ENCODE measurements around the gene DLGAP1.
"Not testable (repeated sequence)": the region's sequence is repeated elsewhere in the genome, so short reads cannot be mapped to it uniquely, and the experiment has no call there.

Gene DLGAP1

GRCh38 chr18:4399929-4400328 lies 55.2 kb downstream of the DLGAP1 start:
- DNase-seq: no peak
- intact Hi-C loops (cut with DNase I): no loop called here

- no peak for DNase-seq
- intact Hi-C loops (cut with DNase I): no loop called here
Observed at GRCh38 chr18:4394700-4395099, 60.4 kb downstream of the DLGAP1 start.

GRCh38 chr18:4391859-4392258 lies 63.2 kb downstream of the DLGAP1 start:
- intact Hi-C loops (cut with DNase I): no loop called here
- no peak for DNase-seq

GRCh38 chr18:4385876-4386275 lies 69.2 kb downstream of the DLGAP1 start:
- no peak for DNase-seq
- intact Hi-C loops (cut with DNase I): no loop called here

- intact Hi-C loops (cut with DNase I): no loop called here
- DNase-seq: no peak
Observed at GRCh38 chr18:4384932-4385331, 70.2 kb downstream of the DLGAP1 start.

GRCh38 chr18:4374564-4374963 lies 80.5 kb downstream of the DLGAP1 start:
- DNase-seq: no peak
- intact Hi-C loops (cut with DNase I): no loop called here

- intact Hi-C loops (cut with DNase I): no loop called here
- DNase-seq: no peak
Observed at GRCh38 chr18:4369705-4370104, 85.4 kb downstream of the DLGAP1 start.

GRCh38 chr18:4360221-4360715 lies 94.8 kb downstream of the DLGAP1 start:
- DNase-seq: no peak
- intact Hi-C loops (cut with DNase I): no loop called here

GRCh38 chr18:4358618-4359017 lies 96.5 kb downstream of the DLGAP1 start:
- DNase-seq: no peak
- intact Hi-C loops (cut with DNase I): no loop called here

GRCh38 chr18:4357579-4357978 lies 97.5 kb downstream of the DLGAP1 start:
- intact Hi-C loops (cut with DNase I): no loop called here
- no peak for DNase-seq

GRCh38 chr18:4356929-4357328 lies 98.2 kb downstream of the DLGAP1 start:
- no peak for DNase-seq
- intact Hi-C loops (cut with DNase I): no loop called here

- intact Hi-C loops (cut with DNase I): no loop called here
- no peak for DNase-seq
Observed at GRCh38 chr18:4353853-4354418, 101.2 kb downstream of the DLGAP1 start.

GRCh38 chr18:4352746-4353551 lies 102.2 kb downstream of the DLGAP1 start:
- no peak for DNase-seq
- intact Hi-C loops (cut with DNase I): no loop called here

- intact Hi-C loops (cut with DNase I): no loop called here
Observed at GRCh38 chr18:4351005-4351404, 104.1 kb downstream of the DLGAP1 start.

GRCh38 chr18:4335386-4335785 lies 119.7 kb downstream of the DLGAP1 start:
- intact Hi-C loops (cut with DNase I): no loop called here
- no peak for DNase-seq

More at GRCh38 chr18:4351005-4351404, 104.1 kb downstream of the DLGAP1 start:
- peak in 6 of 42 donors; percentile 18 to 65 (median 32) for DNase-seq

GRCh38 chr18:4333043-4333442 lies 122.1 kb downstream of the DLGAP1 start:
- intact Hi-C loops (cut with DNase I): no loop called here
- no peak for DNase-seq

GRCh38 chr18:4319738-4320677 lies 135.1 kb downstream of the DLGAP1 start:
- intact Hi-C loops (cut with DNase I): no loop called here
- DNase-seq: peak in 4 of 42 donors; percentile 2 to 18 (median 10)

- intact Hi-C loops (cut with DNase I): no loop called here
- no peak for DNase-seq
Observed at GRCh38 chr18:4318311-4318710, 136.8 kb downstream of the DLGAP1 start.

- intact Hi-C loops (cut with DNase I); DNase-seq: not testable (repeated sequence)
Observed at GRCh38 chr18:4311945-4312344, 143.2 kb downstream of the DLGAP1 start.

GRCh38 chr18:4311136-4311535 lies 144.0 kb downstream of the DLGAP1 start:
- no peak for DNase-seq
- intact Hi-C loops (cut with DNase I): no loop called here

Measured in head of caudate nucleus (tissue), 42 donors.